Liver (tissue), 9 donors: ENCODE measurements around the gene PTH1R. TPM values are rescaled to one million over a fixed set of nuclear protein-coding genes. Genes with fewer than 3 reads are reported as not detected.

Experiments
- DNase-seq: peaks from one replicate; pipeline ENCODE4 v3.0.0-alpha.2; 2017; ENCODE audit warnings: low spot score
- H3K27ac ChIP-seq, 2 donors: one replicate each; pipeline ENCODE4 v1.7.0; 2013; ENCODE audit warnings: inconsistent platforms in 2 of 2, low read length in 2 of 2, control low read depth in 1 of 2, low read depth in 1 of 2, mild to moderate bottlenecking in 1 of 2
- H3K27me3 ChIP-seq, 4 donors: one replicate each; pipeline versions ENCODE4 v1.6.1 to v1.7.0; 2013; ENCODE audit warnings: low read length in 3 of 4, inconsistent platforms in 1 of 4, mild to moderate bottlenecking in 1 of 4, moderate library complexity in 1 of 4; ENCODE audit not compliant: control insufficient read depth in 4 of 4, insufficient read depth in 4 of 4
- H3K36me3 ChIP-seq, 4 donors: one replicate each; pipeline versions ENCODE4 v1.6.1 to v1.7.0; 2013; ENCODE audit warnings: low read length in 3 of 4, mild to moderate bottlenecking in 3 of 4, low read depth in 1 of 4, moderate library complexity in 1 of 4; ENCODE audit not compliant: control insufficient read depth in 4 of 4, insufficient read depth in 3 of 4
- H3K4me1 ChIP-seq, 4 donors: one replicate each; pipeline versions ENCODE4 v1.6.1 to v1.7.0; 2013; ENCODE audit warnings: low read length in 3 of 4, mild to moderate bottlenecking in 3 of 4, moderate library complexity in 1 of 4; ENCODE audit not compliant: control insufficient read depth in 4 of 4, insufficient read depth in 4 of 4
- H3K4me3 ChIP-seq, 3 donors: one replicate each; pipeline versions ENCODE4 v1.6.1 to v1.7.0; 2013; ENCODE audit warnings: low read length in 3 of 3, control low read depth in 1 of 3, low read depth in 1 of 3, mild to moderate bottlenecking in 1 of 3
- H3K9ac ChIP-seq, 2 donors: one replicate each; pipeline ENCODE4 v1.7.0; 2013; ENCODE audit warnings: low read length in 2 of 2, mild to moderate bottlenecking in 2 of 2, moderate library complexity in 2 of 2, control low read depth in 1 of 2, low read depth in 1 of 2
- H3K9me3 ChIP-seq, 4 donors: one replicate each; pipeline versions ENCODE4 v1.6.1 to v1.7.0; 2013; ENCODE audit warnings: low read length in 3 of 4; ENCODE audit not compliant: control insufficient read depth in 4 of 4
- EGR1 ChIP-seq, 2 donors: IDR thresholded peaks; 2 replicates each; pipeline ENCODE4 v1.6.1; 2016 to 2018; ENCODE audit warnings: antibody characterized with exemption in 2 of 2, low read depth in 2 of 2
- FOXA1 ChIP-seq: IDR thresholded peaks from 2 replicates; pipeline ENCODE4 v1.6.1; 2016; ENCODE audit warnings: antibody characterized with exemption
- FOXA2 ChIP-seq: IDR thresholded peaks from 2 replicates; pipeline ENCODE4 v1.6.1; 2016; ENCODE audit warnings: antibody characterized with exemption
- GABPA ChIP-seq, 2 donors: IDR thresholded peaks in 1 of 2; conservative IDR thresholded peaks in 1 of 2; 2 replicates each; pipeline ENCODE4 v1.6.1; 2016; ENCODE audit warnings: antibody characterized with exemption in 2 of 2, mild to moderate bottlenecking in 1 of 2, moderate library complexity in 1 of 2
- HNF4A ChIP-seq, 2 donors: conservative IDR thresholded peaks; 2 replicates each; pipeline ENCODE4 v1.6.1; 2016; ENCODE audit warnings: antibody characterized with exemption in 2 of 2, mild to moderate bottlenecking in 2 of 2
- HNF4G ChIP-seq: IDR thresholded peaks from 2 replicates; pipeline ENCODE4 v1.6.1; 2016; ENCODE audit warnings: antibody characterized with exemption
- JUND ChIP-seq, 2 donors: IDR thresholded peaks; 2 replicates each; pipeline ENCODE4 v1.6.1; 2016; ENCODE audit warnings: antibody characterized with exemption in 2 of 2
- MAX ChIP-seq: IDR thresholded peaks from 2 replicates; pipeline ENCODE4 v1.6.1; 2016; ENCODE audit warnings: antibody characterized with exemption
- NR2F2 ChIP-seq: IDR thresholded peaks from 2 replicates; pipeline ENCODE4 v1.6.1; 2016; ENCODE audit warnings: antibody characterized with exemption
- RAD21 ChIP-seq, 2 donors: IDR thresholded peaks; 2 replicates each; pipeline ENCODE4 v1.6.1; 2016; ENCODE audit warnings: antibody characterized with exemption in 2 of 2, mild to moderate bottlenecking in 2 of 2
- REST ChIP-seq: IDR thresholded peaks from 2 replicates; pipeline ENCODE4 v1.6.1; 2016; ENCODE audit warnings: antibody characterized with exemption, mild to moderate bottlenecking
- RXRA ChIP-seq, 2 donors: IDR thresholded peaks; 2 replicates each; pipeline ENCODE4 v1.6.1; 2017 to 2018; ENCODE audit warnings: antibody characterized with exemption in 2 of 2, mild to moderate bottlenecking in 1 of 2
- SP1 ChIP-seq: IDR thresholded peaks from 2 replicates; pipeline ENCODE4 v1.6.1; 2018; ENCODE audit warnings: antibody characterized with exemption, mild to moderate bottlenecking
- TAF1 ChIP-seq: conservative IDR thresholded peaks from 2 replicates; pipeline ENCODE4 v1.6.1; 2016; ENCODE audit warnings: antibody characterized with exemption, mild to moderate bottlenecking
- YY1 ChIP-seq: IDR thresholded peaks from 2 replicates; pipeline ENCODE4 v1.6.1; 2016; ENCODE audit warnings: antibody characterized with exemption, mild to moderate bottlenecking
- ZBTB33 ChIP-seq: IDR thresholded peaks from 2 replicates; pipeline ENCODE4 v1.6.1; 2016; ENCODE audit warnings: antibody characterized with exemption
- WGBS: extraction: QIAGEN DNeasy Blood & Tissue Kit; methylation state at CpG from one replicate; pipeline ENCODE4 v1.1.7; 2013; 5-methylcytosine and 5-hydroxymethylcytosine counted together
- polyA plus RNA-seq, 2 donors: library from polyadenylated mRNA; stranded (reverse) in 1 of 2; unstranded in 1 of 2; fragments of 200-250 nt in 1 of 2; fragments of >200 nt in 1 of 2; fragmentation: Nextera tagmentation in 1 of 2; extraction: Ambion mirVana in 1 of 2; gene quantifications; one replicate each; pipeline versions ENCODE4 v1.2.1 to v1.2.3, GENCODE V29; 2013 to 2015
- total RNA-seq, 2 donors: library from RNA; depleted of rRNA; stranded (reverse); fragments of >200 nt; gene quantifications; one replicate each; pipeline ENCODE4 v1.2.3, GENCODE V29; 2014
- TF ChIP-seq, protein P1 (sequence below): fragments of 150-350 bp; IDR thresholded peaks from 2 replicates; pipeline ENCODE4 v1.5.1; 2017; ENCODE audit warnings: improper control_type of control experiment, low read depth, low read length; ENCODE audit not compliant: missing input control
- TF ChIP-seq, protein P2 (sequence below): IDR thresholded peaks from 2 replicates; pipeline ENCODE4 v1.6.1; 2016; ENCODE audit warnings: antibody characterized with exemption
- donor health status: healthy.
- donor health status: healthy.
- donor health status: healthy.
- donor health status: healthy.
- donor health status: healthy.

PTH1R gene
- total and polyA plus RNA-seq, 4 donors, result 7.2 to 28.4 (median 23.6) TPM

DNA sequence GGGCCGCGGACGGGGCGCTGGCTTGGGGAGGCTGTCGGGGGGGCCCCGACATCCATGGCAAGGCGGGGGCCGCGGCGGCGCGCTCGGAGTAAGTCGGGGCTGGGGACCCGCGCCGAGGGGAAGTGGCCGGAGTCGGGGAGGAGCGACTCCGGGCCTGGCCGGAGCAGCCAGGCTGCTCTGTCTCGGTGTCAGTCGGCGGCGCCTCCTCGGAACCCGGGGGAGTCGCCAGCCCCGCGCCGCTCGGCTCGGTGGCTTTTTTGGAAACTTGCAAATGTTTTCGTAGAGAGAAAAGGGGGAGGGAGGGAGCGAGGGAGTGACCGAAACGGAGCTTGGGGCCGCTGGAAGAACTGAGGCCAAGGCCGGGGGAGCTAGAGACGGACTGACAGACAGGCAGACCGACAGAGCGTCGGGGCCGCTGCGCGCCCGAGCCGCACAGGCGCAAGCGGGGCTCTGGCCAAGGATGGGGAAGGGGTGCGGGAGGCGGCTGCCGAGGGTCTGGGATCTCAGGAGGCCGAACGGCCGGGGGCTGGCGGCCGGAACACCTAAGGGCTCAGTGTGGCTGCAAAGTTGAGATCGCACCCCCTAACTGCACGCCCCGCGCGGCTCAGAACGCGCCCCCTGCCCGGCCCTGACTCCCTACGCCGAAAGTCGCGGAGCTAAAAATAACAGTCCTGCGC, 5.0 kb downstream of the PTH1R start:
- DNase-seq, result no peak
- 2% methylated on average over 72 of the region's 72 CpGs for WGBS
- Histone ChIP-seq H3K9ac (no peak overlapping the region), H3K27me3 (peaks cover 0 to 13% (median 1%) of the 10 kb centered on the region in 4 donors), H3K27ac (peak overlapping the region; percentile 0 to 57), H3K4me3 (peak overlapping the region; percentile 13 to 60 (median 38)), H3K36me3 (no peaks in the 10 kb centered on the region), H3K9me3 (no peaks in the 10 kb centered on the region), H3K4me1 (peaks cover 3 to 7% (median 4%) of the 10 kb centered on the region in 4 donors)
- no peak for TF ChIP-seq EGR1 (IDR thresholded peaks at IDR 0.05; ENCODE audit: low read depth in 2 of 2)
- TF ChIP-seq MAX, result no peak
- TF ChIP-seq, protein P1, sequence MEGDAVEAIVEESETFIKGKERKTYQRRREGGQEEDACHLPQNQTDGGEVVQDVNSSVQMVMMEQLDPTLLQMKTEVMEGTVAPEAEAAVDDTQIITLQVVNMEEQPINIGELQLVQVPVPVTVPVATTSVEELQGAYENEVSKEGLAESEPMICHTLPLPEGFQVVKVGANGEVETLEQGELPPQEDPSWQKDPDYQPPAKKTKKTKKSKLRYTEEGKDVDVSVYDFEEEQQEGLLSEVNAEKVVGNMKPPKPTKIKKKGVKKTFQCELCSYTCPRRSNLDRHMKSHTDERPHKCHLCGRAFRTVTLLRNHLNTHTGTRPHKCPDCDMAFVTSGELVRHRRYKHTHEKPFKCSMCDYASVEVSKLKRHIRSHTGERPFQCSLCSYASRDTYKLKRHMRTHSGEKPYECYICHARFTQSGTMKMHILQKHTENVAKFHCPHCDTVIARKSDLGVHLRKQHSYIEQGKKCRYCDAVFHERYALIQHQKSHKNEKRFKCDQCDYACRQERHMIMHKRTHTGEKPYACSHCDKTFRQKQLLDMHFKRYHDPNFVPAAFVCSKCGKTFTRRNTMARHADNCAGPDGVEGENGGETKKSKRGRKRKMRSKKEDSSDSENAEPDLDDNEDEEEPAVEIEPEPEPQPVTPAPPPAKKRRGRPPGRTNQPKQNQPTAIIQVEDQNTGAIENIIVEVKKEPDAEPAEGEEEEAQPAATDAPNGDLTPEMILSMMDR, result no peak
- TF ChIP-seq FOXA1, result no peak
- TF ChIP-seq REST, result no peak
- TF ChIP-seq SP1, result no peak
- no peak for TF ChIP-seq HNF4G
- TF ChIP-seq RXRA (IDR thresholded peaks at IDR 0.05), result no peak
- no peak for TF ChIP-seq RAD21 (IDR thresholded peaks at IDR 0.05)
- no peak for TF ChIP-seq TAF1
- TF ChIP-seq FOXA2, result no peak
- no peak for TF ChIP-seq GABPA (IDR thresholded peaks at IDR 0.05 in 1 of 2, conservative IDR thresholded peaks at IDR 0.05 in 1 of 2)
- no peak for TF ChIP-seq JUND (IDR thresholded peaks at IDR 0.05)
- TF ChIP-seq, protein P2, sequence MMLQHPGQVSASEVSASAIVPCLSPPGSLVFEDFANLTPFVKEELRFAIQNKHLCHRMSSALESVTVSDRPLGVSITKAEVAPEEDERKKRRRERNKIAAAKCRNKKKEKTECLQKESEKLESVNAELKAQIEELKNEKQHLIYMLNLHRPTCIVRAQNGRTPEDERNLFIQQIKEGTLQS, result no peak
- no peak for TF ChIP-seq YY1

DNA sequence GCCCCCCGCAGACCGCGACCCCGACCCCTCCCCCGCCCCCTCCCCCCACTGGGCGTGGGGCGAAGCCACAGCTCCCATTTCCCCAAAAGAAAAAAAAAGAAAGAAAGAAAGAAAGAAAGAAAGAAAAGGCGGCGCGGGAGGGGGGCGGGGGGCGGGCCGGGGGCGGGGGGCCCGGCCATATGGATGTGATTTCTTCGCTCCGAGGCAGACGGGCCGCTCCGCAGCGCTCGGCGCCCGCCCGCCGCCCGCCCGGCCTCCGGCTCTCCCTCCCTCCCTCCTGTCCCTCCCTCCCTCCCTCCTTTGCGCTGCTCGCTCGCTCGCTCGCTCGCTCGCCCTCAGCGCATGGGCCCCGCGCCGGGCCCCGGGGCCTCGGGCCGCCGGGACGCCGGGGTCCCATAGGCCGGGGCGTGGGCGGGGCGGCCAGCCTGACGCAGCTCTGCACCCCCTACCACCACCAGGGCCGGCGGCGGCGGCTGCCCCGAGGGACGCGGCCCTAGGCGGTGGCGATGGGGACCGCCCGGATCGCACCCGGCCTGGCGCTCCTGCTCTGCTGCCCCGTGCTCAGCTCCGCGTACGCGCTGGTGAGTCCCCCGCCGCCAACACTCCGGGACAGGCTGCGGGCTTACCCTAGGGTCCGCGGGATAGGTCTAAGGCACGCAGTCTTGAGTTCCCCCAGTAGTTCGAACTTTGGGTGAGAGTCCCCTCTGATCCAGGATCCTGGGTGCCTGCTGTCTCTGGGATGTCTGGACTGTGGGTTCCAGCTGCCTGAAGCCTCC, 5.7 kb downstream of the PTH1R start:
- 5% methylated on average over 78 of the region's 78 CpGs for WGBS
- peaks cover 0 to 13% (median 1%) of the 10 kb centered on the region in 4 donors for H3K27me3 ChIP-seq
- no peaks in the 10 kb centered on the region for H3K9me3 ChIP-seq
- H3K4me1 ChIP-seq, result peaks cover 3 to 7% (median 4%) of the 10 kb centered on the region in 4 donors
- peak overlapping the region; percentile 37 to 57 for H3K27ac ChIP-seq
- H3K36me3 ChIP-seq, result no peaks in the 10 kb centered on the region
- peak overlapping the region in 1 of 3 donors; percentile 60 for H3K4me3 ChIP-seq
- H3K9ac ChIP-seq, result no peak overlapping the region
- DNase-seq, result no peak
- TF ChIP-seq SP1 (no peak), MAX (no peak), HNF4G (no peak), NR2F2 (no peak), TAF1 (no peak), HNF4A (conservative IDR thresholded peaks at IDR 0.05) (no peak), ZBTB33 (no peak), JUND (IDR thresholded peaks at IDR 0.05) (no peak), REST (no peak)
- TF ChIP-seq, protein P2, result no peak
